T-helper 1 cell treated with Interleukin-12 subunit alpha and Interleukin-12 subunit beta and Interleukin-4 antibody, amounts not matched to agents 30 ng/mL and 1 ng/mL, for 36 hours (primary cell): ENCODE measurements around the gene FBXO34. TPM values are rescaled to one million over a fixed set of nuclear protein-coding genes. Genes with fewer than 3 reads are reported as not detected.

Source experiments
- total RNA-seq: library from RNA; stranded (reverse); gene quantifications from 2 replicates; pipeline ENCODE4 v1.2.3, GENCODE V29; 2022

Gene FBXO34
- total RNA-seq, 1 donor from 2014 or later = 17.7 TPM

Other genes starting within 250 kb of the FBXO34 start
- 30.5 and 32.9 TPM in 2 replicates for gene WDHD1, start 244.3 kb upstream of the FBXO34 start, total RNA-seq
- 31.4 and 35.6 TPM in 2 replicates for gene SOCS4, start 244.2 kb upstream of the FBXO34 start, total RNA-seq
- gene MAPK1IP1L, start 219.8 kb upstream of the FBXO34 start, total RNA-seq = 114 and 119 TPM in 2 replicates
- 44.6 and 47.5 TPM in 2 replicates for gene LGALS3, start 142.2 kb upstream of the FBXO34 start, total RNA-seq
- gene DLGAP5, start 79.8 kb upstream of the FBXO34 start, total RNA-seq = 40.8 and 42.2 TPM in 2 replicates
- gene ATG14, start 140.4 kb downstream of the FBXO34 start, total RNA-seq = 6.9 and 7.8 TPM in 2 replicates
- gene TBPL2, start 169.2 kb downstream of the FBXO34 start, total RNA-seq = not detected in 2 replicates